Measurements from ENCODE around the gene DCD. TPM values are rescaled to one million over a fixed set of nuclear protein-coding genes. Genes with fewer than 3 reads are reported as not detected.

The DCD gene
- total RNA-seq: not detected in 2 replicates

GRCh38 chr12:54648265-54648664, at the start of gene DCD:
Gene DCD, minus strand, starts transcription at chr12:54648365. Its CDS starts 62 bp downstream, at chr12:54648303.

GRCh38 chr12:54634795-54635194, 13.4 kb downstream of the DCD start, which contains the start of gene LACRT:
Gene LACRT, minus strand, starts transcription at chr12:54634895. Its CDS starts 54 bp downstream, at chr12:54634841.

Other genes starting within 250 kb of the DCD start
- 746 and 1,015 TPM in 2 replicates for gene ITGA5, start 229.1 kb downstream of the DCD start, total RNA-seq
- 0.65 TPM in 1 of 2 replicates, not detected in the other for gene GTSF1, start 174.8 kb downstream of the DCD start, total RNA-seq
- gene NCKAP1L, start 150.6 kb downstream of the DCD start, total RNA-seq: under 0.01 and 0.32 TPM in 2 replicates
- gene PDE1B, start 98.8 kb downstream of the DCD start, total RNA-seq: under 0.01 TPM in 1 of 2 replicates, not detected in the other
- not detected in 2 replicates for gene PPP1R1A, start 59.7 kb downstream of the DCD start, total RNA-seq
- not detected in 2 replicates for gene LACRT, start 13.5 kb downstream of the DCD start, total RNA-seq
- not detected in 2 replicates for gene MUCL1, start 206.2 kb upstream of the DCD start, total RNA-seq